GM19397 (cell line): Measurements from ENCODE around the gene RBM17.
"Not testable (repeated sequence)": the region's sequence is repeated elsewhere in the genome, so short reads cannot be mapped to it uniquely, and the experiment has no call there.

Experiments used
- ATAC-seq: cut with Tn5 transposase; IDR thresholded peaks from one replicate; pipeline ENCODE4 v1.9.1; 2021; ENCODE audit warnings: mild to moderate bottlenecking, moderate library complexity; ENCODE audit not compliant: unreplicated experiment

RBM17 gene

GRCh38 chr10:6079044-6079443 lies 9.8 kb upstream of the RBM17 start:
- no peak for ATAC-seq

- ATAC-seq: no peak
These were observed 8.3 kb upstream of the RBM17 start for GRCh38 chr10:6080417-6080973.

GRCh38 chr10:6082496-6083395 lies 6.1 kb upstream of the RBM17 start:
- ATAC-seq: no peak

DNA sequence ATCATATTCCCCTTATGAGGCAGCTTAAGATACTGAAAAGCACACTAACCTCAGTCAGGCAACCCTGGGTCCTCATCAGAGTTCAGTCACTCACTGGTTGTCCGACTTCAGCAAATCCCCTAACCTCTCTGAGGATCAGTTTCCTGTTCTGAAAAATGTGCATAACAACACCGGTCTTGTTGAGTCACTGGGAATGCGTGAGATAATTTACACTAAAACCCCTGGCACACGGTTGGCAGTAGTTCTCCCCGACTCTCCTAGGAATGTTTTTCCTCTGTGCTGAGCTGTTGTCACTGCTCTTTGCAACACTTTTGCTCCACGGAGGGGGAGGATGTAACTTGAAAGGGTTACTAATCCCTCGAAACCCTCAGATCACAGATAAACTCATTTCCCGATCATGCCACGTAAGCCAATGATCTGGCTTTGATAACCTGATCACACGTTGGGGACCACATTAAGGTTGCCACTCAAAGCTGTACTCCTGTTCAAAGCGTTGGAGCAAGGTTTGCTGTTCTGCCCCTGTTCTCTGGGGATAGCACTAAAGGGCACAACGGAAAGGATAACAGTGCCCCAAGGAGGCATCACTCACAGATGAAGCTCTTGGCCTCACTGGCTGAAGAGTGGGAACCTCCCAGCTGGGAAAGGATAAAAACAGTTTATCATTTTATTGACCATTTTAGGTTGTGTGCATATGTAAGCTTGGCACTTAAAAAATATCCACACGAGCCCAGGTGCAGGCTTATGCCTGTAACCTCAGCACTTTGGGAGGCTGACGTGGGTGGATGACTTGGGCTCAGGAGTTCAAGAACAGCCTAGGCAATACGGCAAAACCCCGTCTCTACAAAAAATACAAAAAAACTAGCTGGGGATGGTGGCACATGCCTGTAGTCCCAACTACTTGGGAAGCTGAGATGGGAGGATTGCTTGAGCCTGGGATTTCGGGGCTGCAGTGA lies 5.0 kb upstream of the RBM17 start:
- no peak for ATAC-seq

DNA sequence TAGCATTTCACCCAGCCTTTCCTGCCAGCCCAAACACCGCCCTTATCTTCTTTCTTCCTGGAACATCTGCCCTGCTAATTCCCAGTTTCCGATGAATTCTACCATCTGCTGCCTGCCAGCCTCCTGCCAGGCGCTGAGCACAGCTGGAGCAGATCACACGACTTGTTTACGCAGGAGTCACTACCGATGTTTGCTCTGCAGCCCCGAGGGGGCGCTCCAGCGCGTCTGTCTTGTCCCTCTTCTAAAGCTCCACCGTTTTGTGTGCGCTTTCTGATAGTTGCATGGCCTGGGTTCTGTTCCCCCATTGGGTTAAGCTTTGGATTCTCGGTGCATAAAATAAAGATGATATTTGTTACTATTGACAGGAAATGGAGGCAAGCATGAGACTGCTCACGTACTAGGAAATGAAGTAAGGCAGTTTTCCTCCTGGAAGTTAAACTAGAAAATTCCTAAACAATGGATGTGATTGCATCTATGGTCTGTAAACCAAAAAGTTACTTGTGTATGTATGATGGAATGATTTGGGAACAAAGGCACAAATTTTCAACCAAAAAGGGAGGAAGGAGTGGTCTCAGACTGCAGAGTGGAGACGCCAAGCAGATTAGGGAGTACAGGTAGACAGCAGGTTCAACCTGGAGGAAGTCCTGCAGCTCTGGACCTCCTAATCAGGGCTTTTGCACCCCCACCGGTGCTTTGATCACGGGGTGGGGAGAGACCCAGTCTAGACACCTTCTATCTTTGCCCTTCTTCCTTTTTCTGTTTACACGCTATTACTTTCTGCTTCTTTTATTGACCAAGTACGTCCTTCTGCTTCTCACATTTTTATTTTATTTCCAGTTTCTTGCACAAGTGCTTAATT lies 2.2 kb upstream of the RBM17 start:
- ATAC-seq: peak; percentile 27

DNA sequence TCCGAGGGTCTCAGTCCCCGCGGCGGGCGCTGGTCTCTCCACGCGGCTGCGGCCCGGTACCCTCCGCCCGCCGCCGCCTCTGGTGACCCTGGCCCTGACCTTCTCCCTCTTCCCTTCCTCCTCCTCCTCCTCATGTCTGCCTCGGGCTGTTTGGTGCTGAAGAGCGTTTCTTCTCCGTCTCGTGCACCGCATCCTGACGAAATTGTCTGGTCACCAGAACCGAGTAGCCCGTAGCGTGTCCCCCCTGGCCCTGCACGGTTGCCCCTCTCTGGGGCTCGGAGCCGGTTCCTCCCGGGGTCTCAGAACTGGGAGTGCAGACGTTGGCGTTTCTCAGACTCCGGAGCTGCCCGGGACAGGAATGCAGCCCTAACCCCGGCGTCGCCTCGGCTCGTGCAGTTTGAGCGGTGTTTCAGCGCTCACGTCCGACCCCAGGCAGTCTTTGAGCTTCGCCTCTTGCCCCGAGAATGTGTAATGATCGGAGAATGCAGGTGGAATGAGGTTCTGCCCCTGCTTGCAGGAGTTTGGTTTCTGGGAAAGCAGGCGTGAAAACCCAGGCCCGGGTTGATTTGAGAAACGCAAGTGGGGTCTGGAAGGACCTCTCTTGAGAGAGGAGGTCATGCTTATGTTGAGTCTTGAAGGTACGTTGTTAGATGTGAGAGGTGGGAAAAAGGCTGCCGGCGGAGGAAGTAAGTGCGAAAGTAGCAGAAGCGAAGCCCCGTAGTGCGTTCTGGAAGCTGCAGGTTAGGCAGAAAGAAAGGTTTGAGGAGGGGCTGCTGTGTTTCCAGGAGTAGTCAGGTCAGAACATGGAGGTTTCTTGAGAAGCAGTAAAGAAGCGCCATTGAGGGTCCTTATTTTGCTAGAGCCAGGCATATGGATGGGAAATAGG lies 743 bp downstream of the RBM17 start:
- ATAC-seq: no peak

- ATAC-seq: no peak
These were observed 2.8 kb downstream of the RBM17 start for GRCh38 chr10:6091630-6092029.

DNA sequence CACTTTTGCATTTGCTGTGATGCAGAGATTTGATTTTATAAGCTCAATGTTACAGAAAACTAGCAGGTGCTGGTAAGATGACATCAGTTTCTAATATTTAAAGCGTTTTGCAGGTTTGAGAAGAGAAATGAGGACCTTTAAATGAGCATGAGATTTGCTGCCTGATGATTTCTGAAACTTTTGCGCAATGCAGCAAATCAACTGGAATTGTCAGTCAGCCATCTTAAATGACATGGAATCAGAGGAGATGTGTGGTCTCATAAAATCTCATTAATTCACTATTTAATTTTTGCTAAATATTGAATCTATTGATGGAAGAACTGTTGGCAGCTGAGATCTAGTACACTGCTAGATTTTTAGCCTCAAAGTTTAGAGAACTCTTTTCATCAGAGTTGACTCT lies 3.9 kb downstream of the RBM17 start:
- ATAC-seq: no peak

DNA sequence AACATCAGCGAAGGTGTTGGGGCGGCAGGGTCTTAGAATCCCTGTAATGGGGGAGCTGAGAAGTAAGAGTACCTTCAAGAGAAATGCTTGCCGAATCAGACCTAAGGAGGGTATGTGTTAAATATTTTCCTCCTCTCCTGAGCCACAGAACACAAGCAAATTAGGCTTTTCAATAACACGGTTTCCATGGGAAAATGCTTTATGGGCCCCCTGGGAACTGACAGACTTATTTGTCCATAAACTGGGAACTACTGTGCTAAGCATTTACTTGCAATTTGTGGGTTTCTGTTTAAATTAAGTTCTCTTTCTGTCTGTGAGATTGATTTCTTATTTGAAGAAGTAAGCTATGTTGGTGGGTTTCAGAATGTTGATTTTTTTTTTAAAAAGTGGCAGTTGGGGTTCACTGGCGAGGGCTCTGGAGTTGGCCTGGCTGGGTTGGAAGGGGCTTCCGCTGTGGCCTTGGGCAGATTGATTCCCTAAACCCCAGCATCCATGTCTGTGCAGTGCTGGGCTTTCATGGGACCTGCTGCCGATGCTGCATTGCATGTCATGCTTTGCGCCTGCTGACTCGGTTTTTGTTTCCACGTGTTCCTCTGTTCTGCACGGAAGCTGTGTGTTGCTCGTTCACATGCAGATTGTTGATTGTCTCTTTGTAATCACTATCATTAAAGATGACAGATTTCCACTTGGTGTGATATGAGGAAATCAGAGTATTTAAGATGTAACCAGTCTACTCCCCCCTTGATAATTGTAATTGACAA lies 7.2 kb downstream of the RBM17 start:
- no peak for ATAC-seq

DNA sequence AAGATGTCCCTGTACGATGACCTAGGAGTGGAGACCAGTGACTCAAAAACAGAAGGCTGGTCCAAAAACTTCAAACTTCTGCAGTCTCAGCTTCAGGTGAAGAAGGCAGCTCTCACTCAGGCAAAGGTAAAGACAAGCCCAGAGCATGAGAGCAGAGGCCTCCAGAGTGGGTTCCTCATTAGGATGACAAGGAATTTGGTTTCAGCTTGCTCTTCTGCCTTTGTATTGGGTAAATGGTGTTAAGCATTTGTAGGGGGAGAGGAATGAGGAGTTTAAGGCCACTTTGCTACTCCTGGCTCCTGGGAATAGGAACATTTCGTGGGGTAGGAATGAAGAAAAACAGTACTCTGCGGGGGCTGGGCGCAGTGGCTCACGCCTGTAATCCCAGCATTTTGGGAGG lies 8.2 kb downstream of the RBM17 start:
- ATAC-seq: no peak

DNA sequence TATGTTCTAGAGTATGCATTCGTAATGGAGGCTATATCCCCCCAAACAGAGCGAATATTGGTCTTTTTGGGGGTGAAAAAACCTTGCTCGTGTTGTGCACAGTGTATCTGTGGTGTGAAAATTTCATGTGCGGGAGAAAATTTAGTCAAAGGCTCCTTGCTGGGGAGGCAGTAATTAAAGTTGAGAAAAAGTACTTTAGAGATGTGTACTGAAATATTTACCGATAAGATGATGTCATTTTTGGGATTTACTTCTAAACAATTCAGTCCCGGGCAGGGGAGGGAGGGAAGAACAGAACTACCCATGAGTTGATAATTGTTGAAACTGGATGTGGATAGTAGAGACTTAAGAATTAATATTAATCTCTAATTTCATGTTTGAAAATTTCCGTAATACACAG lies 9.3 kb downstream of the RBM17 start:
- no peak for ATAC-seq

- ATAC-seq: no peak
These were observed 11.5 kb downstream of the RBM17 start for GRCh38 chr10:6100370-6100769.

DNA sequence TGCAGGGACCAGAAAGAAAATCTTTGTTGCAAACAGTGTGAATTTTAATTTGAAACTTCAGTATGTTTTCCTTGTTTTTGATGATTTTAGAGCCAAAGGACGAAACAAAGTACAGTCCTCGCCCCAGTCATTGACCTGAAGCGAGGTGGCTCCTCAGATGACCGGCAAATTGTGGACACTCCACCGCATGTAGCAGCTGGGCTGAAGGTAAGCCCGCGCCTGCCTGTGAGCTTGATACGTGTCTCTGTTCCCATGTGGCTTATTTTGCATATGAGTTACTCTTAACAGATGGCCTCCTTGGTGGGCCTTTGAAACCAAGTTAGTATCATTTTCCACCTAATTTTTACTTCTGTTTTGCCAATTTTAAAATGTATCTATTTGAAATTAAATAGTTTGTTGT lies 12.3 kb downstream of the RBM17 start:
- ATAC-seq: no peak

DNA sequence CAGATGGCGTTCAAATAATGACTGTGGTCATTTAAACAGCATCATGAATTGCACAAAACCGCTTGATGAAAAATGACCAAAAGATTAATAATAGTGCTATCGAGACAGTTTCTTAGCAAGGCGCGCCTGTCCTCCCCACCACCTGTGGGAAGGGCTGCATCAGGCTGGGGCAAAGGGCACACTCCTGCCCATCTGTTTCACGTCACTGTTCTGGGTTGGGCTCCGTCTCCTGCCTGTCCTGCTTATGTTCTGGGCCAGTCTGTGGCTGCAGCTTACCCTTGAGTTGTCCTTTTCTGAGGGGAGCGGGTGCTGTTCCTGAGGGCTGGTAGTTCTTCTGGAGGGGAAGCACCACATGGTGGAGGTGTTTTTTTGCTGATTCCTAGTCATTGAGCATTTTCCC lies 13.3 kb downstream of the RBM17 start:
- no peak for ATAC-seq

GRCh38 chr10:6103591-6103990 lies 14.8 kb downstream of the RBM17 start:
- no peak for ATAC-seq

DNA sequence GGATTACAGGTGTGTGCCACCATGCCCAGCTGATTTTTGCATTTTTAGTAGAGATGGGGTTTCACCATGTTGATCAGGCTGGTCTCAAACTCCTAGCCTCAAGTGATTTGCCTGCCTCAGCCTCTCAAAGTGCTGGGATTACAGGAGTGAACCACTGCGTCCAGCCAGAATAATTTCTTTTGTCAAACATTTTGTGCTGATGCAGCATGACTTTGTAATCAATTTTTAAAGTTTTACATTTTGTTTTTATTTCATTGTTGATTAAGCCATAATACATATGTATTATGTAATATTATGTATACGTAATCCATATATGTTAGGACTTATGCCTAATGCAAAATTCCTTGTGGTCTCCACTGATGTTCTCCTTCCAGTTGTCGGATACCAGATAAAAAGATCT lies 18.8 kb downstream of the RBM17 start:
- not testable (repeated sequence) for ATAC-seq

GRCh38 chr10:6108072-6108471 lies 19.2 kb downstream of the RBM17 start:
- no peak for ATAC-seq

DNA sequence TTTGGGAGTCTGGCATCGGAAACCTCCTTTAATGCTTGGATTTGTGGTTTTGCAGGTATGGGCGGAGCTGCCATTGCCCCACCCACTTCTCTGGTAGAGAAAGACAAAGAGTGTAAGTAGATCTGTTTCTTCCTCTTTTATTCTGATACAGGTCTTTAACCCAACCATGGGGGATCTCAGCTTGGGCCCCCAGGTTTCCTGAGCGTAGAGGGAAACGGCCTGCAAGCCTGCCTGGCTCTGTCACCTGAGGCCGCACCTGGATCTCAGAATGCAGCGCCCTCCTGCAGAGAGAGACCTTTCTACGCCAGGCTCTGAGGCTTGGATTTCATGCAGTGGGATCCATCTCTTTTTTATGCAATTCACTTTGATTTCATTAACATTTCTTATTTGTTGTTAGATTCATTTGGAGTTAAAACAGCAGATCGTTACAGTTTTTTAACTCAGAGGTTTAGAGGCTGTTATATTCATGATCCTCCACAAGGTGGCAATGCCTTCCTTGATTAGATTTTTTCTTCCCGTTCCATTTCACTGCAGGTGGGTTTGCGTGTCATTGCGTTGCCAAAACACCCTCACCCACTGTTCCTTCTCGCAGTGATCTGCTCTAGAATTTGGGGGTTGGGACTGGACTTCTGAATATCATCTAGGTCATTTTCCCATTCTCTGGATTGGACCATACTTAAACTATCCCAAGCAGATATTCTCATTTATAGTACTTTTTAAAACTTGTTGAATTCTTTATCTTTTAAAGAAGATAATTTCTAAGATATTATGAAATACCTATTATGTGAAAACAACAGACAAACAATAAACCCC lies 20.0 kb downstream of the RBM17 start:
- ATAC-seq: no peak
